ENCODE data around the gene FAM20A. TPM values are rescaled to one million over a fixed set of nuclear protein-coding genes. Genes with fewer than 3 reads are reported as not detected.

The FAM20A gene
- total RNA-seq, 1 donor from 2014 or later: 4.7 TPM

DNA sequence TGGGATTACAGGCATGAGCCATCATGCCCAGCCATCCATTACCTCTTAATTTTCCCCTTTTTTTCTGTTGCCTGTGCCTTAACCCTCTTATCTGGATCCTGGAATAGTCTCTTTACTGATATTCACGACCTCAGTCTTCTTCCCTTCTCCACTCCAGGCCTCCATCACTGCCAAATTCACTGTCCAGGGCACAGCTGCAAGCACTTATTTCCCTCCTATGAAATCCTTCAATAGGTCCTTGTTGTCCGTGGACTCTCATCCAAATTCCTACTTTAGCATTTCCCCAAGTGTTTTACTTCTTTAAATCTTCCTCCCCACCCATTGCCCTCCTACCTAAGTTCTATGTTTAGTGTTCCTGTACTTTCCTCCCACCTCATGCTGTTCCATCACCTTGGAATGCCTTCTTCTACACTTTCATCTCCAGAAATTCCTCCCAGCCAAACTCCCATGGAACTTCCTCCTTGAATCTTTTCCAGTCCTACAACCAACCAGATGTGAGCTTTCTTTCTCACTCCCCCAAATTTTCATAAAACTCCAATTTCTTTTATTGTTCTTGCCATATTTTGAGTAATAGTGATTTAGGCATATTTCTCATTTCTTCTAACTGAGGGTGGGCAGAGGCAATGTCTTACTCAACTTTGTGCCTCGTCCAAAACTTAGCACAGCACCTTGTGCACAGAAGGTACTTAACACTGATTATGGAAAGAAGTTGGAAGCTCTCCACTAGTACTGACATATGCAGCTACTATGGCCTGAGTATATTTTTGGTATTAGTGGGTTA is 35.3 kb downstream of the FAM20A start:
- no peak for DNase-seq

DNA sequence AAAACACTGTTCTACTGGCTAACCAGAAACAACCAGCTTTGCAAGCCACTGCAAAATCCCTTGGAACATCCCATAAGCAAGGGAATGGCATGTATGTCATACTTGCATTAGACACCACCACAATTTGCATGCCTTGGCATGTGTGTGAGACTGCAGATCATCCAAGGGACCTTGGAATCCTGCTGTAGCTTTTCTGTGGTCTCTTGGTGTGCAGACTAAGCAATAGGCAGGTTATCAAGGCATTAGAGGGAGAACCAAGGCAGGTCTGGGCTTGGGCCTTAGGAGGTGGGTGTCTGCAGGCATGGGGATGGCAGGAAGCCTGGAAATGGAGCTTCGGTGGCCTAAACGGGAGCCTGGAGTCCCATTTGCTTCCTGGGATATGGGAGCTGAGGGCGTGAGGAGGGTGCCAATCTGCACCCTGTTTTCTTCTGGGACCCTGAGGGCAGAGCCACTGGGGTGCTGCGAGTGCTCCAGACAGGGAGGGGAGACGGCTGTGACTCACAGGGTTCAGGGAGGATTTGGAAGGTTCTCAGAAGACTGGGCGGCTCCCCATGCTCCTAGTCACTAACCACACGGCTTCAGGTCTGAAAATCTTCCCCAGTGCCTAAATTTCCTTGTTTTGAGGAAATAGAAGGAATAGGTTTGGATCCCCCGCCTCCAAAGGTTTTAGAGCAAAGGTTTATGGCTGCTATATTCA is 36.6 kb downstream of the FAM20A start:
- DNase-seq: no peak

DNA sequence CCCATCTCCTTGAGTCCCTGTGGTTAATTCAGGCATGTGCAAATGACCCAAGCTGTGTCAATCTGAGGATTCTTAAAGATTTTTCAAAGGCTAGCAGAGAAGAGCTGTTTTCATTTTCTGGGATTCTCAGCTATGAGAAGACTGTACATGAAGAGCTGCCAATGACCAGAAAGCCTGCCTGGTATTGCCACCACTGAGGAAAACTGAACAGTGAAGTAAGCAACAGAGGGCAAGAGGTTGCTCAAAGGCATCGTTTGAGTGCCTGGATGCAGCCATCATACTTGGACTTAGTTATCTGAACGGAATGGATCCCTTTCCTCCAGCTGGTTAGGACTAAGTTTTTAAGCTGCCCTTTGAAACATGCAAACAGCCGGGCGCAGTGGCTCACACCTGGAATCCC is 38.4 kb downstream of the FAM20A start:
- DNase-seq: no peak

DNA sequence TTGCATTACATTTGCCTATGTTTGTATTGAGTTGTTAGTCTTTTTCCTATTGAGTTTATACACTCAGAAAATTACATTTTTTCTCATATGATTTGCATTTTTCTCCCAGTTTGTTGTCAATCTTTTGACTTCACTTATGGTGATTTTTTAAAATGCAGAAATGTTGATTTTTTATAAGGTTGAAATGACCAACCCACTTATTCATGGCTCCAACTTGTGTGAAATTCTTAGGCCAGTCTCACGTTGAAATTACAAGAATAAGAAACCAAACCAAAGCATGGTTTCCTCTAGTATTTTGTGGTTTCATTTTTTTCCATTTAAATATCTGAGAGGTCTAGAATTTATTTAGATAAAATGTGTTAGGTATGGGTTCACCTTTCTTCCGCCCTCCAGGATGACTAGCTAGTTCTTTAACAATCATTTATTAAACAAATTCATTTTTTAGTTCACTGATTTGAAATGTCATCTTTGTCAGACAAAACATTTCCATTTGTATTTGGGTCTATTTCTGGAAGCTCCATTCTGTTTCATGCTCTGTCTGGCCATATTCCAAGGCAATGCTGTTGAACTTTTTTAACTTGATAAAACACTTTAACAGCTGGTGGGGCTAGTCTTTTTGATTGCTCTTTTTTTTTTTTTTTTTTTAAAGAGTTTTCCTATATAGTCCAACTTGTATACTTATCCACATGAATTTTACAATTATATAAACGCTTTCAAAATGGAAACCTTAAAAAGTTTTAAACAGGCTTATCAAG is 40.0 kb downstream of the FAM20A start:
- DNase-seq: peak; percentile 10

- no peak for DNase-seq
These were observed 41.9 kb downstream of the FAM20A start for GRCh38 chr17:68559316-68559715.

DNA sequence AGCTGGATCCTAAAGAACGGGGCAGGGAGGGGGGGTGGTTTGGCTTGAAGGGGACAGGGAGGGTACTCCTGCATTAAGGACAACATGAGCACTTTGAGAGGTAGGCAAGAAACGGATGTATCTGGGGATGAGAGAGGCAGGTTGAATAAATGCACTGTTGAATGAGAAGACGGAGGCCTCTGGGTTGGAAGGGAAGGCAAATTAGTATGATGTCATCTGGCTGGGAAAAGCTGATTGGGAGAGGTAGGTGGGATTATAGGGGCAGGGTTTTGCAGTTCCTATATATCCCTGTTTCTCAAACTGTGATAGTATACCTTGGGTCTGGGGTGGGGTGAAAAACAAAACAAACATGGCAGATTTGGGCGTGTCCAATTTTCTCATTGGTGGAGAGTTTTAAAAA is 44.6 kb downstream of the FAM20A start:
- DNase-seq: no peak

DNA sequence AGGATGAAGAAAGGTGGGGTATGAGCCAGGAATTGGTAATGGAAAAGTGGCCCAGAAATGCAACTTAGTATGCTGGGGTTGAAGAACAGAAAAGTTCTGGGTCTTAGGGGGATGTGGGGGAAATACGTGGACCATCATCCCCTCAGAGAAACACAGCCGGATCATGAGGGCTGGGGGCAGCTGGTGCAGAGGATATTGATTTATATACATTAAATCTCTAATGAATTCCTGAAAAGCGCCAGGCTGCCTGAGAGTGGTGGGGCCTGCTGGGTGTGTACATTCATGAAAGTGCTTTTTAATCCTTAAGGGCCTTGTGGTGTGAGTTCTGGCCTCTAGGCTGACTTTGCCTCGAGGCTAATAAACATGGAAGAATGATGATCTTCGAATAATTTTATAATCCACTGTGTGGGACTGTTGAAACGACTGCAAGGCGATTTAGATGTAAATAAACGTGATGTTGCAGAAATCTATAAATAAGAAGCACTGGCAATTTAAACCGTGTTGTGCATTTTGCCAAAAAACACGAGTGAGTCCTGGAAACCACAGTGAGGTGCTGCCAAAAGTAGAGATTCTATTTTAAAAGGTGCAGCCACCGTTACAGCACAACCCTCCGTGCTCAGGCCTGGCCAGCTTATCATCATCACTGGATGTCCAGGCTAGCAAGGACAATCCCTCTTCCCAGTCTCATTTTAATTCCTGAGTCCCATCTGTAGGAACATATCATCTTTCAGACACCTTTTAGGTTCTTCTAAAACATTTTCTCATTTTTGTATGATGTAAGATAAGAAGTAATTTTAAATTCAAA is 56.9 kb downstream of the FAM20A start:
- DNase-seq: no peak

DNA sequence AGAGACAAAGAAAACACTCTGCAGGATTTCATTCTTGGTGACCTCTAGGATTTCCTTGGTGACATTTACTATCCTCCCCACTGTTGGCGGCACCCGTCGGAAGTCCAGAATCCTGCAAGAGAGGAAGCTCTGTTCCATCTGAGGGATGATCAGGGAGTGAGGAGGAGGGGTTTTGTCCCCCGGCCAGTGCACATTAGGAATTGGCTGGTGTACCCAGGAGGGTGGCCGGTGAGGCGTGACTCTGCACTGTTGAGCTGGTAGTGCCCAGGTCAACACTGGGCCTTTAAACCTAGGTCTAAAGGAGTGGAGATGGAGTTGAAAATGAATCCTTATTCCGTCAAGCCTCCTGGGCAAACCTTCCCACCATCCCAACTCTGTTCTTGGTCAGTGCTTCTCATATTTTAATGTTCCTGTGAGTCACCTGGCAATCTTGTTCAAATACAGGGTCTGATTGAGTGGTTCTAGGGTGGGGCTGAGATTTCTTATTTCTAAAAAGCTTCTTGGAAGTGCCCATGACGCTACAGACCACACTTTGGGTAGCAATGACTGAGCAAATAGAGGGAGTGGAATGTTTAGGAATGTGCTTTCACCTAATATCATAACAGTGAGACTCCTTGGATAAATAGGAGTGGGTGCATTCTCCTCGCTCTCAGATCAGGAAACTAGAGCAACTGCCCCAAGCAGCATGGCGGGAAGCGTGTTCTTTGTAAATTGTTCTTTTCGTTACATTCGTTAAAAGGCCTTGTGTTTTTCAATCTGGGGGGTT is 58.3 kb downstream of the FAM20A start:
- no peak for DNase-seq

GRCh38 chr17:68541816-68542215 is 59.4 kb downstream of the FAM20A start:
- no peak for DNase-seq

DNA sequence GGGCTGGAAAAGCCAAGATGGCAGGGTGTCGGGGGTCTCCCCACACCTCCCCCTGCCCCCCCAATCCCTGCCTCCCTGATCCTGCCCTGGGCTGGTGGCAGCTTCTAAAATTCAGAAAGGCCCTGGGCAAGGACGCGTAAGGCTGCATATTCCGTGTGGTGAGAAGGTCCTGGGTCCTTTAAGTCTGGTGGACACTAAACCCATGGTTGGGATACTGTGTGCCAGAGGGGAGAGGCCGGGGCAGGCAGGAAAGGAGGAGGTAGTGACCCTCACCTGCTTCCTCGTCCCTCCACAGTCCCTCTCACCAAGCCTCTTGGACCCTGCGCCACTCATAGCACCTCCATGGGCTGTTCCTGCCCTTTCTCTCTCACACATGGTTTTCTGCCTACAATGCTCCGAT is 60.2 kb downstream of the FAM20A start:
- DNase-seq: no peak

DNA sequence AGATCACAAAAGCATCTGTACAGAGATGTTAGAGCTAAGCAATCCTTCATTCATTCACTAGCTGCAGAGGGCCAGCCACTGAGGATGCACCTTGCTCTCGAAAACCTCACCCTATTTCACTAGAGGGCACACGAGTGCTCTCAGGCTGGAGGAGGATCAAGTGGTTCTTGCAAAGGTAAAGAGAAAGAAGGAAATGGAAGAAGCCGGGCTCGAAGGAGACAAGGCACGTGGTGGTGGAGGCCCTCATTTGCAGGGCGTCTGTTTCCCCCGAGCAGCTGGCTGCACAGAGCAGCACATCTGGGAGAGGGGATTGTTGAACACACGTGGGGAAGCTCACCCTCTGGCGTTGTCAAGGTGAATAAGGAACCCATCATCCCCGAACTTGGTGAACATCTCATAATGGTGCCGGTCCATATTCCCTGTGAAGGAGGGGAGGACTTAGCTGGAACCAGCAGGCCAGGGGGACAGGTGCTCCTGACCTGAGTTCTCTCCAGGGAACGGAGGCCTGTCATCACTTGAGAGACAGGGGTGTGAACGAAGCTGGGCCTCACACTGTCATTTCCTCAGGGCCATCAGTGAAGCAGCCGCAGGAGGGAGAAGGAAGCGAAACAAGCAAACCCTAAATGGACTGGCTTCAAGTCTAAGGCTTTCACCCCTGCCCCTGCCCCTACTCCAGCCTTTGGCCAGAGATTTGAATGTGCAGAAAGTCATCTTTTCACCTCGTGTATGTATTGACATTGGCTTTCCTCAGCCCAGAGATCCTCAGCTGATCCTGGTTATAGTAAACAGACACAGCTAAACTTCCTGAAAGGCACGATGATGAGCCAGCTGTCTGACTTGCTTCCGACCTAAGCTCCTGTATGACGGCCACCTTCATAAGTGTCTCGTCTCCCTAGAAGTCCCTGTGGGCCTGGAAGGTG is 61.4 kb downstream of the FAM20A start:
- DNase-seq: no peak

GRCh38 chr17:68535922-68536321 is 65.2 kb downstream of the FAM20A start:
- DNase-seq: no peak

- no peak for DNase-seq
These were observed 66.5 kb downstream of the FAM20A start for GRCh38 chr17:68534695-68535088.

- DNase-seq: peak; percentile 53
These were observed 67.1 kb downstream of the FAM20A start for GRCh38 chr17:68533887-68534694.

- no peak for DNase-seq
These were observed 68.3 kb downstream of the FAM20A start for GRCh38 chr17:68532826-68533225.

GRCh38 chr17:68531252-68531651 is 69.9 kb downstream of the FAM20A start:
- no peak for DNase-seq

GRCh38 chr17:68527314-68527713 is 73.9 kb downstream of the FAM20A start:
- no peak for DNase-seq

- no peak for DNase-seq
These were observed 74.6 kb downstream of the FAM20A start for GRCh38 chr17:68526548-68526947.

DNA sequence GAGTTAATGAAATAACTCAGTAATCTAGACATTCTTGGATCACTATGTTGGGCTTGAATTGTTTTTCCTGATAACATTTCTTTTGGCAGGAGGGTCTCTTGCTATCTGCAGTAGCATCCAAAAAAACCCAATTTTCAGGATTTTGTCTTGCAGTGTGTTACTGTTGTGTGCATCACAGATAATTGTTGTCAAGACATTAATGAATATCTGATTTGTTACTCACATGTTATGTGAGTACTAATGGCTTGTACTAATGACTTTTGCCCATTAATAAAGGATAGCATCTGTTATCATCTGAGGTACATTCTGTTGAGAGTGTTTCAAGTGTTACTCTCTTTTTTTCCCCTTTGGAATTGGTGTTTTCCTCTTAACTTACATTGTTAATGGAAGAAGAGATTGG is 78.9 kb downstream of the FAM20A start:
- no peak for DNase-seq

- DNase-seq: no peak
These were observed 81.3 kb downstream of the FAM20A start for GRCh38 chr17:68519911-68520310.
